ENCODE results near the gene RNASEH2C. TPM values are rescaled to one million over a fixed set of nuclear protein-coding genes. Genes with fewer than 3 reads are reported as not detected.
A peak's percentile ranks its signal among the peaks of the same experiment; 100 is the strongest.

RNASEH2C gene
- total and polyA plus RNA-seq, 2 of the 13 experiments (the other 11 are each of a cell fraction or from before 2014, with no cell fraction given) = 27.4 to 50.9 TPM

DNA sequence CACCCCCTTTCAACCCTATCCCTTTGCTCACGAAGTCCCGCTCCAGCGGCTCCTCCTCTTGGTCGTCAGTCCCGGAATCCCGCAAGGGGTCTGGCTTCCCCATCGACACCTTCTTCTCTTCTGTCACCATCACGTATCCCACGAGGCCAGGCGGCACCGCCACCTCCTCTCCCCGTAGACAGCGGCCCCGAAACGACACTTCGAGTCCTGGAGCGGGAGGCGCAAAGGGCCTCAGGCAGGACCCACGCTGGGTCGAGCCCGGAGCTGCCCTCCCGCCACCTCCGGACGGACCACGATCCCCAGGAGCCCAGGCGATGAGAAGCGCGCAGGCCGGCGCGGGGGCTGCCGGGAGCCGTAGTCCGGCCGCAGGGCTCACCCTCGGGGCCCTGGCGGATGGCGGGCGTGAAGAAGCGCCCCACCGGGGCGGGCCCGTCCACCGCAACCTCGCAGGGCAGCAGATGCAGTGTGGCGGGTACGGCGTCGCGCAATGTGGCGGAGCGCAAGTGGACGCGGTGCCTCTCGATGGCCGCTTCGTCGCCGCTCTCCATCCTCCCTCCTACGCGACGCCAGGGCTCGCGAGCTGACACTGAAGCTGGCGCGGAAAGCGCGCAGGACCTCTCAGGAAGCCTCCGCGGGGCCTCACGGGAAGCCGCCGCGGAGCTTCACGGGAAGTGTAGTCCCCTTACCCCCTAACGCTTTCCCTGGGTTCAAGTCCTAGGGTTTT, at the start of gene RNASEH2C (continued):
- TF ChIP-seq KDM5B (CRISPR knock-in tag; IDR thresholded peaks at IDR 0.05; ENCODE audit: borderline replicate concordance) (peak; percentile 89; the same call in 1 of the 2 replicates), HOXA3 (CRISPR knock-in tag; IDR thresholded peaks at IDR 0.05) (peak; percentile 84), RXRB (CRISPR knock-in tag; IDR thresholded peaks at IDR 0.05; ENCODE audit: borderline replicate concordance) (peak; percentile 37; the same call in 1 of the 2 replicates), SAP130 (CRISPR knock-in tag; IDR thresholded peaks at IDR 0.05; ENCODE audit: low read depth) (peak; percentile 89), GTF2F1 (IDR thresholded peaks at IDR 0.05; ENCODE audit: low read length) (no peak), MLLT10 (CRISPR knock-in tag; IDR thresholded peaks at IDR 0.05) (peak; percentile 43; the same call in 1 of the 2 replicates), ZNF572 (CRISPR knock-in tag; IDR thresholded peaks at IDR 0.05) (peak; percentile 42; the same call in 1 of the 2 replicates), NKX3-1 (CRISPR knock-in tag; IDR thresholded peaks at IDR 0.05) (no peak), ZNF510 (CRISPR knock-in tag; IDR thresholded peaks at IDR 0.05; ENCODE audit: low read depth) (no peak), SUZ12 (IDR thresholded peaks at IDR 0.05; ENCODE audit: low read depth, low read length) (peak; percentile 82), MIXL1 (CRISPR knock-in tag; IDR thresholded peaks at IDR 0.05) (0 out of 2 replicates have a peak, but pooled peaks have one; percentile 16), ZNF329 (CRISPR knock-in tag; IDR thresholded peaks at IDR 0.05; ENCODE audit: low read depth) (peak; percentile 60; the same call in 1 of the 2 replicates), ZNF367 (CRISPR knock-in tag; IDR thresholded peaks at IDR 0.05; ENCODE audit: borderline replicate concordance) (no peak), RBFOX2 (IDR thresholded peaks at IDR 0.05; ENCODE audit: low read depth, low read length) (peak; percentile 92), ZNF138 (CRISPR knock-in tag; IDR thresholded peaks at IDR 0.05; ENCODE audit: low read depth) (0 out of 2 replicates have a peak, but pooled peaks have one; percentile 64), ZNF777 (CRISPR knock-in tag; IDR thresholded peaks at IDR 0.05) (peak; percentile 64), HNRNPL (IDR thresholded peaks at IDR 0.05; ENCODE audit: low read depth, low read length) (no peak), GABPA (IDR thresholded peaks at IDR 0.05; ENCODE audit: low read depth, low read length) (no peak), GABPA (CRISPR knock-in tag; IDR thresholded peaks at IDR 0.05; ENCODE audit: low read depth) (peak; percentile 88), ZNF33B (CRISPR knock-in tag; IDR thresholded peaks at IDR 0.05) (peak; percentile 89), TAF15 (IDR thresholded peaks at IDR 0.05; ENCODE audit: low read depth, low read length, poor library complexity, severe bottlenecking) (peak; percentile 28), PITX1 (CRISPR knock-in tag; IDR thresholded peaks at IDR 0.05) (peak; percentile 48; the same call in 1 of the 2 replicates), ZNF530 (CRISPR knock-in tag; IDR thresholded peaks at IDR 0.05; ENCODE audit: low read depth) (no peak), KLF9 (CRISPR knock-in tag; IDR thresholded peaks at IDR 0.05; ENCODE audit: low read depth) (no peak)
- TF ChIP-seq, protein P1, sequence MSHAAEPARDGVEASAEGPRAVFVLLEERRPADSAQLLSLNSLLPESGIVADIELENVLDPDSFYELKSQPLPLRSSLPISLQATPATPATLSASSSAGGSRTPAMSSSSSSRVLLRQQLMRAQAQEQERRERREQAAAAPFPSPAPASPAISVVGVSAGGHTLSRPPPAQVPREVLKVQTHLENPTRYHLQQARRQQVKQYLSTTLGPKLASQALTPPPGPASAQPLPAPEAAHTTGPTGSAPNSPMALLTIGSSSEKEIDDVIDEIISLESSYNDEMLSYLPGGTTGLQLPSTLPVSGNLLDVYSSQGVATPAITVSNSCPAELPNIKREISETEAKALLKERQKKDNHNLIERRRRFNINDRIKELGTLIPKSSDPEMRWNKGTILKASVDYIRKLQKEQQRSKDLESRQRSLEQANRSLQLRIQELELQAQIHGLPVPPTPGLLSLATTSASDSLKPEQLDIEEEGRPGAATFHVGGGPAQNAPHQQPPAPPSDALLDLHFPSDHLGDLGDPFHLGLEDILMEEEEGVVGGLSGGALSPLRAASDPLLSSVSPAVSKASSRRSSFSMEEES (CRISPR knock-in tag; IDR thresholded peaks at IDR 0.05) = no peak
- TF ChIP-seq, protein P2, sequence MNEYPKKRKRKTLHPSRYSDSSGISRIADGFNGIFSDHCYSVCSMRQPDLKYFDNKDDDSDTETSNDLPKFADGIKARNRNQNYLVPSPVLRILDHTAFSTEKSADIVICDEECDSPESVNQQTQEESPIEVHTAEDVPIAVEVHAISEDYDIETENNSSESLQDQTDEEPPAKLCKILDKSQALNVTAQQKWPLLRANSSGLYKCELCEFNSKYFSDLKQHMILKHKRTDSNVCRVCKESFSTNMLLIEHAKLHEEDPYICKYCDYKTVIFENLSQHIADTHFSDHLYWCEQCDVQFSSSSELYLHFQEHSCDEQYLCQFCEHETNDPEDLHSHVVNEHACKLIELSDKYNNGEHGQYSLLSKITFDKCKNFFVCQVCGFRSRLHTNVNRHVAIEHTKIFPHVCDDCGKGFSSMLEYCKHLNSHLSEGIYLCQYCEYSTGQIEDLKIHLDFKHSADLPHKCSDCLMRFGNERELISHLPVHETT (CRISPR knock-in tag; conservative IDR thresholded peaks at IDR 0.05) = no peak; the same call in 1 of the 2 replicates
- TF ChIP-seq, protein P3, sequence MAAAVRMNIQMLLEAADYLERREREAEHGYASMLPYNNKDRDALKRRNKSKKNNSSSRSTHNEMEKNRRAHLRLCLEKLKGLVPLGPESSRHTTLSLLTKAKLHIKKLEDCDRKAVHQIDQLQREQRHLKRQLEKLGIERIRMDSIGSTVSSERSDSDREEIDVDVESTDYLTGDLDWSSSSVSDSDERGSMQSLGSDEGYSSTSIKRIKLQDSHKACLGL (CRISPR knock-in tag; IDR thresholded peaks at IDR 0.05) = no peak; the same call in 1 of the 2 replicates
- TF ChIP-seq, protein P4, sequence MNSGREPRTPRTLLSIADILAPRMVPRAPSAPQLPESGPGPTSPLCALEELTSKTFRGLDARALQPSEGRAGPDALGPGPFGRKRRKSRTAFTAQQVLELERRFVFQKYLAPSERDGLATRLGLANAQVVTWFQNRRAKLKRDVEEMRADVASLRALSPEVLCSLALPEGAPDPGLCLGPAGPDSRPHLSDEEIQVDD (CRISPR knock-in tag; IDR thresholded peaks at IDR 0.05; ENCODE audit: borderline replicate concordance) = 0 out of 2 replicates have a peak, but pooled peaks have one; percentile 51
- TF ChIP-seq, protein P5, sequence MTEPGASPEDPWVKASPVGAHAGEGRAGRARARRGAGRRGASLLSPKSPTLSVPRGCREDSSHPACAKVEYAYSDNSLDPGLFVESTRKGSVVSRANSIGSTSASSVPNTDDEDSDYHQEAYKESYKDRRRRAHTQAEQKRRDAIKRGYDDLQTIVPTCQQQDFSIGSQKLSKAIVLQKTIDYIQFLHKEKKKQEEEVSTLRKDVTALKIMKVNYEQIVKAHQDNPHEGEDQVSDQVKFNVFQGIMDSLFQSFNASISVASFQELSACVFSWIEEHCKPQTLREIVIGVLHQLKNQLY (CRISPR knock-in tag; IDR thresholded peaks at IDR 0.05) = 0 out of 2 replicates have a peak, but pooled peaks have one; percentile 34
